Keratinocyte (primary cell): ENCODE results near the gene CHTOP. TPM values are rescaled to one million over a fixed set of nuclear protein-coding genes. Genes with fewer than 3 reads are reported as not detected.

Experiments
- DNase-seq: peaks from one replicate; pipeline ENCODE4 v3.0.0-alpha.2; 2011; ENCODE audit warnings: low read depth, missing footprints, low spot score
- FAIRE-seq: peaks from 2 replicates; lab custom pipeline; 2011; peaks lifted over from hg19 to GRCh38; lab: Jason Lieb, UNC
- H2AFZ ChIP-seq: 2 replicates; pipeline ENCODE4 v1.6.0; 2012; ENCODE audit warnings: low read length, control low read depth, inconsistent platforms; ENCODE audit not compliant: control insufficient read depth
- H3K27ac ChIP-seq: 2 replicates; pipeline ENCODE4 v1.5.1; 2011; ENCODE audit warnings: low read length; ENCODE audit not compliant: control insufficient read depth, insufficient read depth
- H3K27me3 ChIP-seq: 3 replicates; pipeline ENCODE4 v1.6.0; 2011; ENCODE audit warnings: low read length; ENCODE audit not compliant: control insufficient read depth, insufficient read depth; ENCODE audit errors: extremely low read depth
- H3K36me3 ChIP-seq, 2 experiments: 2 replicates in 1 of 2; 3 replicates in 1 of 2; pipeline ENCODE4 v1.5.1; 2011; ENCODE audit warnings: low read length in 2 of 2, mild to moderate bottlenecking in 1 of 2; ENCODE audit not compliant: control insufficient read depth in 2 of 2, insufficient read depth in 2 of 2; ENCODE audit errors: extremely low read depth in 1 of 2
- H3K4me1 ChIP-seq: 3 replicates; pipeline ENCODE4 v1.5.1; 2011; ENCODE audit warnings: low read length; ENCODE audit not compliant: control insufficient read depth, insufficient read depth; ENCODE audit errors: extremely low read depth
- H3K4me2 ChIP-seq: 3 replicates; pipeline ENCODE4 v1.6.0; 2011; ENCODE audit warnings: low read depth, low read length; ENCODE audit not compliant: control insufficient read depth, insufficient read depth; ENCODE audit errors: extremely low read depth
- H3K4me3 ChIP-seq, 3 experiments: fragments of 200-600 bp in 1 of 3; sonication (generic) in 1 of 3; 2 replicates in 2 of 3; 3 replicates in 1 of 3; pipeline ENCODE4 v1.5.1; 2011 to 2016; ENCODE audit warnings: low read length in 3 of 3, mild to moderate bottlenecking in 3 of 3, control low read depth in 2 of 3, inconsistent platforms in 1 of 3, low read depth in 1 of 3, mixed read lengths in 1 of 3, mixed run types in 1 of 3, moderate library complexity in 1 of 3; ENCODE audit not compliant: control insufficient read depth in 2 of 3, insufficient read depth in 2 of 3; ENCODE audit errors: extremely low read depth in 1 of 3
- H3K79me2 ChIP-seq: 2 replicates; pipeline ENCODE4 v1.6.0; 2012; ENCODE audit warnings: low read length; ENCODE audit not compliant: control insufficient read depth, insufficient read depth
- H3K9ac ChIP-seq: 3 replicates; pipeline ENCODE4 v1.6.0; 2011; ENCODE audit warnings: low read length; ENCODE audit not compliant: control insufficient read depth, insufficient read depth; ENCODE audit errors: extremely low read depth
- H3K9me1 ChIP-seq: 3 replicates; pipeline ENCODE4 v1.6.0; 2011; ENCODE audit warnings: low read length; ENCODE audit not compliant: control insufficient read depth, insufficient read depth; ENCODE audit errors: extremely low read depth
- H3K9me3 ChIP-seq: 2 replicates; pipeline ENCODE4 v1.5.1; 2012; ENCODE audit warnings: low read depth, low read length; ENCODE audit not compliant: control insufficient read depth
- H4K20me1 ChIP-seq: 3 replicates; pipeline ENCODE4 v1.6.0; 2011; ENCODE audit warnings: low read length; ENCODE audit not compliant: control insufficient read depth, insufficient read depth; ENCODE audit errors: extremely low read depth
- CTCF ChIP-seq, 3 experiments: IDR thresholded peaks in 1 of 3; conservative IDR thresholded peaks in 1 of 3; optimal IDR thresholded peaks in 1 of 3; 2 replicates in 2 of 3; 3 replicates in 1 of 3; pipeline versions ENCODE3 to v1.5.1; 2011; ENCODE audit warnings: low read length in 3 of 3, mild to moderate bottlenecking in 3 of 3, moderate library complexity in 2 of 3, control low read depth in 1 of 3, inconsistent platforms in 1 of 3; ENCODE audit not compliant: insufficient read depth in 2 of 3; ENCODE audit errors: extremely low read depth in 1 of 3
- EZH2 ChIP-seq: IDR thresholded peaks from one replicate; pipeline ENCODE4 v1.6.1; 2012; ENCODE audit warnings: inconsistent platforms, mild to moderate bottlenecking, low read length, moderate library complexity
- dilution Hi-C: fragments of 300-500 bp; cut with MboI; formaldehyde crosslinking; loops from one replicate; pipeline ENCODE4 v1.7.0; 2020; ENCODE audit warnings: low sequenced_read_pairs; ENCODE audit not compliant: extremely low pct_ligation_motif_present
- polyA plus RNA-seq, 5 experiments: library from polyadenylated mRNA; depleted of rRNA in 3 of 5; stranded (reverse) in 3 of 5; stranded (forward) in 1 of 5; unstranded in 1 of 5; fragments of >200 nt; gene quantifications; 1 replicate in 1 of 5; 2 replicates in 3 of 5; 3 replicates in 1 of 5; pipeline versions ENCODE4 v1.2.1 to v1.2.3, GENCODE V29; 2011 to 2012; ENCODE audit warnings: missing spikeins in 2 of 5, low read depth in 1 of 5, low replicate concordance in 1 of 5

CHTOP gene
- polyA plus RNA-seq, 1 donor (not counting 4 experiments of a cell fraction or from before 2014, with no cell fraction given): 68.6 TPM

GRCh38 chr1:153613406-153613805, 20.5 kb upstream of the CHTOP start:
- peak overlapping the region; percentile 86 to 98 (median 90) for H3K4me3 ChIP-seq
- H3K9me1 ChIP-seq: no peaks in the 10 kb centered on the region
- DNase-seq (no peak), FAIRE-seq (peak; percentile 13)
- peaks cover 7 to 40% of the 10 kb centered on the region in 2 experiments for H3K36me3 ChIP-seq
- peaks cover 3% of the 10 kb centered on the region for H4K20me1 ChIP-seq
- dilution Hi-C loops: no loop called here
- H3K4me2 ChIP-seq: peak overlapping the region; percentile 98
- TF ChIP-seq EZH2: no peak
- TF ChIP-seq CTCF (optimal IDR thresholded peaks at IDR 0.05 in 1 of 3, IDR thresholded peaks at IDR 0.05 in 1 of 3, conservative IDR thresholded peaks at IDR 0.05 in 1 of 3; ENCODE audit: extremely low read depth in 1 of 3, insufficient read depth in 2 of 3, low read length in 3 of 3): no peak
- no peak overlapping the region for H2AFZ ChIP-seq
- H3K4me1 ChIP-seq: peaks cover 50% of the 10 kb centered on the region
- peak overlapping the region; percentile 99 for H3K9ac ChIP-seq
- no peaks in the 10 kb centered on the region for H3K27me3 ChIP-seq
- peaks cover 64% of the 10 kb centered on the region for H3K79me2 ChIP-seq
- no peaks in the 10 kb centered on the region for H3K9me3 ChIP-seq
- H3K27ac ChIP-seq: peak overlapping the region; percentile 98

GRCh38 chr1:153614189-153614900, 19.5 kb upstream of the CHTOP start:
- peaks cover 42% of the 10 kb centered on the region for H3K4me1 ChIP-seq
- H4K20me1 ChIP-seq: no peaks in the 10 kb centered on the region
- dilution Hi-C loops: no loop called here
- H3K9me3 ChIP-seq: no peaks in the 10 kb centered on the region
- H3K9me1 ChIP-seq: no peaks in the 10 kb centered on the region
- no peak for DNase-seq
- peak overlapping the region; percentile 99 for H3K9ac ChIP-seq
- peaks cover 8 to 36% of the 10 kb centered on the region in 2 experiments for H3K36me3 ChIP-seq
- H3K4me3 ChIP-seq: peak overlapping the region; percentile 90 to 100 (median 98)
- no peak overlapping the region for H2AFZ ChIP-seq
- peak in 1 of 3 experiments; percentile 28 for TF ChIP-seq CTCF (optimal IDR thresholded peaks at IDR 0.05 in 1 of 3, IDR thresholded peaks at IDR 0.05 in 1 of 3, conservative IDR thresholded peaks at IDR 0.05 in 1 of 3; ENCODE audit: extremely low read depth in 1 of 3, insufficient read depth in 2 of 3, low read length in 3 of 3)
- no peak for TF ChIP-seq EZH2
- H3K4me2 ChIP-seq: peak overlapping the region; percentile 86
- peaks cover 61% of the 10 kb centered on the region for H3K79me2 ChIP-seq
- peak overlapping the region; percentile 99 for H3K27ac ChIP-seq
- H3K27me3 ChIP-seq: no peaks in the 10 kb centered on the region
- no peak for FAIRE-seq
